Chondrocyte (in vitro differentiated cells): ENCODE results near the gene RAD51B. TPM values are rescaled to one million over a fixed set of nuclear protein-coding genes. Genes with fewer than 3 reads are reported as not detected.

Experiments
- DNase-seq: peaks from one replicate; pipeline ENCODE4 v3.0.0; 2021; ENCODE audit warnings: mixed read lengths, low spot score
- H3K27ac Mint-ChIP-seq: one replicate; pipeline ENCODE4 v1.8.0; 2021; ENCODE audit warnings: mild to moderate bottlenecking, moderate library complexity, mixed read lengths; ENCODE audit not compliant: unreplicated experiment
- H3K27me3 Mint-ChIP-seq: 2 replicates; pipeline ENCODE4 v1.8.0; 2021; ENCODE audit warnings: low read depth, mixed read lengths
- H3K36me3 Mint-ChIP-seq: 2 replicates; pipeline ENCODE4 v1.8.0; 2021; ENCODE audit warnings: low read depth, mixed read lengths
- H3K4me1 Mint-ChIP-seq: 2 replicates; pipeline ENCODE4 v1.8.0; 2021; ENCODE audit warnings: low read depth, mild to moderate bottlenecking, mixed read lengths
- H3K4me3 Mint-ChIP-seq: one replicate; pipeline ENCODE4 v1.8.0; 2021; ENCODE audit warnings: mild to moderate bottlenecking, moderate library complexity, mixed read lengths; ENCODE audit not compliant: unreplicated experiment
- H3K9me3 Mint-ChIP-seq: 2 replicates; pipeline ENCODE4 v1.8.0; 2021; ENCODE audit warnings: low read depth, mixed read lengths
- CTCF ChIP-seq: fragments of 200-600 bp; sonication (generic); IDR thresholded peaks from 2 replicates; pipeline ENCODE4 v1.5.0; 2021; ENCODE audit warnings: antibody characterized with exemption, mild to moderate bottlenecking, moderate library complexity
- total RNA-seq: library from RNA; stranded (reverse); gene quantifications from 3 replicates; pipeline ENCODE4 v1.2.1, GENCODE V29; 2021

RAD51B gene
- total RNA-seq, 1 donor from 2014 or later: 8.2 TPM

GRCh38 chr14:68690089-68690958, 870.7 kb downstream of the RAD51B start:
- no peak for DNase-seq
- no peaks in the 10 kb centered on the region for H3K27me3 Mint-ChIP-seq
- no peaks in the 10 kb centered on the region for H3K9me3 Mint-ChIP-seq
- H3K4me1 Mint-ChIP-seq: peaks cover 72% of the 10 kb centered on the region
- H3K27ac Mint-ChIP-seq: no peak overlapping the region
- H3K4me3 Mint-ChIP-seq: no peak overlapping the region
- H3K36me3 Mint-ChIP-seq: no peaks in the 10 kb centered on the region
- no peak for TF ChIP-seq CTCF

GRCh38 chr14:68691031-68691791, 871.6 kb downstream of the RAD51B start:
- no peak overlapping the region for H3K27ac Mint-ChIP-seq
- peaks cover 72% of the 10 kb centered on the region for H3K4me1 Mint-ChIP-seq
- H3K9me3 Mint-ChIP-seq: no peaks in the 10 kb centered on the region
- H3K4me3 Mint-ChIP-seq: no peak overlapping the region
- TF ChIP-seq CTCF: no peak
- DNase-seq: no peak
- no peaks in the 10 kb centered on the region for H3K27me3 Mint-ChIP-seq
- H3K36me3 Mint-ChIP-seq: no peaks in the 10 kb centered on the region

GRCh38 chr14:68691792-68692118, 872.2 kb downstream of the RAD51B start:
- H3K27ac Mint-ChIP-seq: no peak overlapping the region
- no peak for DNase-seq
- no peaks in the 10 kb centered on the region for H3K27me3 Mint-ChIP-seq
- no peak overlapping the region for H3K4me3 Mint-ChIP-seq
- H3K36me3 Mint-ChIP-seq: no peaks in the 10 kb centered on the region
- peaks cover 66% of the 10 kb centered on the region for H3K4me1 Mint-ChIP-seq
- no peaks in the 10 kb centered on the region for H3K9me3 Mint-ChIP-seq
- no peak for TF ChIP-seq CTCF

GRCh38 chr14:68692216-68692615, 872.6 kb downstream of the RAD51B start:
- Mint-ChIP-seq H3K4me1 (peaks cover 62% of the 10 kb centered on the region), H3K36me3 (no peaks in the 10 kb centered on the region), H3K4me3 (no peak overlapping the region), H3K27me3 (no peaks in the 10 kb centered on the region), H3K9me3 (no peaks in the 10 kb centered on the region), H3K27ac (no peak overlapping the region)
- peak; percentile 37 for DNase-seq
- no peak for TF ChIP-seq CTCF

- no peaks in the 10 kb centered on the region for H3K9me3 Mint-ChIP-seq
- no peak overlapping the region for H3K4me3 Mint-ChIP-seq
- no peaks in the 10 kb centered on the region for H3K27me3 Mint-ChIP-seq
- H3K4me1 Mint-ChIP-seq: peaks cover 52% of the 10 kb centered on the region
- H3K36me3 Mint-ChIP-seq: no peaks in the 10 kb centered on the region
- DNase-seq: peak; percentile 57
- H3K27ac Mint-ChIP-seq: no peak overlapping the region
- TF ChIP-seq CTCF: no peak
Observed at GRCh38 chr14:68692916-68693771, 873.6 kb downstream of the RAD51B start.
